ENCODE data around the gene ASB5. TPM values are rescaled to one million over a fixed set of nuclear protein-coding genes. Genes with fewer than 3 reads are reported as not detected.

The ASB5 gene
- not detected in 2 replicates for total RNA-seq (2013; cell fraction: nucleolus; rRNA removed)
- total RNA-seq (2014; rRNA removed) (not detected in 2 replicates), total RNA-seq (2014; rRNA removed; fragmentation: Illumina TruSeq; extraction: Trizol) (not detected in 2 replicates), total RNA-seq (2021) (not detected in 2 replicates), polyA plus RNA-seq (2011; rRNA removed) (not detected in 2 replicates), polyA plus RNA-seq (2014; fragmentation: Illumina TruSeq; extraction: Trizol) (not detected in 2 replicates), polyA plus RNA-seq (2014; fragmentation: Nextera tagmentation; extraction: Ambion mirVana) (not detected), polyA plus RNA-seq (2014; rRNA removed) (0.03 TPM in 1 of 2 replicates, not detected in the other), polyA plus RNA-seq (2016; fragmentation: Nextera tagmentation; extraction: Ambion mirVana) (not detected), polyA minus RNA-seq (2011; rRNA and poly(A)+ RNA removed) (not detected in 2 replicates), Bru-seq, nascent RNA (not detected), BruChase-seq, experiment 1, labeled RNA remaining after a 6-hour chase (percentile 5 among the genes with signal in this experiment), BruChase-seq, experiment 2, labeled RNA remaining after a 2-hour chase (percentile 3 among the genes with signal in this experiment)
- polyA plus RNA-seq (2011; ENCODE audit: low read depth), result not detected
- not detected in 2 replicates for polyA plus RNA-seq (2011; cell fraction: cytosol; rRNA removed)
- polyA plus RNA-seq (2011; cell fraction: nucleus; rRNA removed), result not detected in 2 replicates
- not detected in 2 replicates for polyA plus RNA-seq (2012)
- polyA minus RNA-seq (2011; cell fraction: cytosol; rRNA and poly(A)+ RNA removed), result not detected in 2 replicates
- not detected in 2 replicates for polyA minus RNA-seq (2011; cell fraction: nucleus; rRNA and poly(A)+ RNA removed)
- long read RNA-seq, experiment 1, result 0 reads
- long read RNA-seq, experiment 2, result 0 reads

DNA sequence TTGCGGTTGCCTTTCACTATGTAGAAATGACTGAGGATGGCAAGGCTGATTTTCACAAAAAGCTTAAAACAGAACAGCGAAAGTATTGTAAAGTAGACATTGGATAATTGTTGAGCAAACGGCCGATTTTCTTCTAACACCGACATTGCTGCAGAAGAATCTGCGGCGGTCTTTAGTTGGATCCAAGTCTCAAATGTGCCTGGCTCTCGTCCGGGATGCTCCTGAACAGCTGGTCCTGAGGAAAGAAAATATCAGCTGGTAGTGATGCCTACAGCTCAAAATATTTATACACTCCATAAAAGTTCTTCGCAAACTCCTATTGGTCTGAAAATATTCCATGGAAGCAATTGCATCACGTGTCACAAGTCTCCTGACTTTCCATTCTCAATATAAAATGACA is at the start of gene ASB5:
Gene ASB5 (minus strand): TSS at position 260 of the 400 bp plus-strand sequence. CDS start 114 bp downstream, at position 146.
- no peak within 1 kb of the TSS for H3K9ac ChIP-seq (ENCODE audit: control insufficient read depth, insufficient read depth, low read length)
- POLR2A ChIA-PET, result no interaction called here

More for the DNA sequence above, at the start of gene ASB5:
- RAD21 ChIA-PET (ENCODE audit: unreplicated experiment), result no interaction called here
- Histone ChIP-seq H3K27me3 (replicated peaks in 1 of 2; ENCODE audit: control insufficient read depth in 2 of 2, insufficient read depth in 2 of 2, low read length in 1 of 2) (peaks cover 2 to 3% of the 10 kb centered on the region in 2 experiments; a peak in 3 of 4 replicates), H3K9me3 (replicated peaks; ENCODE audit: control insufficient read depth, insufficient read depth, low read length) (no peaks in the 10 kb centered on the region), H3K4me1 (ENCODE audit: control insufficient read depth, insufficient read depth, low read length) (no peaks in the 10 kb centered on the region), H2AFZ (ENCODE audit: control insufficient read depth, low read depth, low read length) (no peak within 1 kb of the TSS), H3K27ac (ENCODE audit: control insufficient read depth, insufficient read depth) (no peak within 1 kb of the TSS), H3K36me3 (ENCODE audit: control insufficient read depth in 2 of 2, insufficient read depth in 2 of 2, low read length in 1 of 2) (no peaks in the 10 kb centered on the region), H3K79me2 (ENCODE audit: control insufficient read depth, insufficient read depth, low read length) (no peaks in the 10 kb centered on the region), H4K20me1 (ENCODE audit: control insufficient read depth, insufficient read depth) (no peaks in the 10 kb centered on the region), H3K4me2 (ENCODE audit: control insufficient read depth, insufficient read depth) (no peak within 1 kb of the TSS), H3K4me3 (no peak within 1 kb of the TSS)
- intact Hi-C loops (cut with micrococcal nuclease; ENCODE audit: unreplicated experiment) (no loop called here), in situ Hi-C loops (cut with MboI) (no loop called here)
- ATAC-seq (no peak), DNase-seq (ENCODE audit: low read depth, low spot score) (no peak), FAIRE-seq (no peak)
- TF ChIP-seq ZSCAN29 (IDR thresholded peaks at IDR 0.05), result no peak
- no peak for TF ChIP-seq ZNF207 (IDR thresholded peaks at IDR 0.05; ENCODE audit: borderline replicate concordance)
- TF ChIP-seq CEBPB (IDR thresholded peaks at IDR 0.05; ENCODE audit: borderline replicate concordance in 1 of 2, low read depth in 2 of 2, low read length in 2 of 2), result no peak
- TF ChIP-seq LARP7 (IDR thresholded peaks at IDR 0.05), result no peak
- TF ChIP-seq RELA (IDR thresholded peaks at IDR 0.05; ENCODE audit: borderline replicate concordance, partially characterized antibody), result no peak
- TF ChIP-seq IKZF2 (IDR thresholded peaks at IDR 0.05), result no peak
- TF ChIP-seq, protein P1, sequence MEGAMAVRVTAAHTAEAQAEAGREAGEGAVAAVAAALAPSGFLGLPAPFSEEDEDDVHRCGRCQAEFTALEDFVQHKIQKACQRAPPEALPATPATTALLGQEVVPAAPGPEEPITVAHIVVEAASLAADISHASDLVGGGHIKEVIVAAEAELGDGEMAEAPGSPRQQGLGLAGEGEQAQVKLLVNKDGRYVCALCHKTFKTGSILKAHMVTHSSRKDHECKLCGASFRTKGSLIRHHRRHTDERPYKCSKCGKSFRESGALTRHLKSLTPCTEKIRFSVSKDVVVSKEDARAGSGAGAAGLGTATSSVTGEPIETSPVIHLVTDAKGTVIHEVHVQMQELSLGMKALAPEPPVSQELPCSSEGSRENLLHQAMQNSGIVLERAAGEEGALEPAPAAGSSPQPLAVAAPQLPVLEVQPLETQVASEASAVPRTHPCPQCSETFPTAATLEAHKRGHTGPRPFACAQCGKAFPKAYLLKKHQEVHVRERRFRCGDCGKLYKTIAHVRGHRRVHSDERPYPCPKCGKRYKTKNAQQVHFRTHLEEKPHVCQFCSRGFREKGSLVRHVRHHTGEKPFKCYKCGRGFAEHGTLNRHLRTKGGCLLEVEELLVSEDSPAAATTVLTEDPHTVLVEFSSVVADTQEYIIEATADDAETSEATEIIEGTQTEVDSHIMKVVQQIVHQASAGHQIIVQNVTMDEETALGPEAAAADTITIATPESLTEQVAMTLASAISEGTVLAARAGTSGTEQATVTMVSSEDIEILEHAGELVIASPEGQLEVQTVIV (IDR thresholded peaks at IDR 0.05; ENCODE audit: borderline replicate concordance, partially characterized antibody), result no peak
- no peak for TF ChIP-seq NR2F1 (conservative IDR thresholded peaks at IDR 0.05)
- no peak for TF ChIP-seq NBN (IDR thresholded peaks at IDR 0.05)
- TF ChIP-seq SMC3 (IDR thresholded peaks at IDR 0.05; ENCODE audit: borderline replicate concordance, low read length), result no peak
- TF ChIP-seq MYC (IDR thresholded peaks at IDR 0.05; ENCODE audit: insufficient read depth, insufficient read length, insufficient replicate concordance, low read length, severe bottlenecking), result no peak
- BruUV-seq (replicated peaks), result no TSS peak
- 69% methylated on average over 11 of the region's 11 CpGs for WGBS (ENCODE audit: insufficient coverage, insufficient replicate concordance, low lambda C conversion rate, missing lambda C conversion rate)
- SMC1A ChIA-PET (ENCODE audit: uncharacterized antibody, unreplicated experiment), result no interaction called here
- CTCF ChIA-PET, result no interaction called here
